Measurements from ENCODE around the gene MLANA.

The MLANA gene

GRCh38 chr9:5846501-5846921 lies 44.2 kb upstream of the MLANA start:
- TF ChIP-seq CTCF (IDR thresholded peaks at IDR 0.05; ENCODE audit: low read depth, low read length): no peak
- DNase-seq (ENCODE audit: extremely low read depth, low read depth): no peak

GRCh38 chr9:5848372-5848882 lies 42.3 kb upstream of the MLANA start:
- no peak for TF ChIP-seq CTCF (IDR thresholded peaks at IDR 0.05; ENCODE audit: low read depth, low read length)
- no peak for DNase-seq (ENCODE audit: extremely low read depth, low read depth)

- no peak for DNase-seq (ENCODE audit: extremely low read depth, low read depth)
- TF ChIP-seq CTCF (IDR thresholded peaks at IDR 0.05; ENCODE audit: low read depth, low read length): no peak
Observed at GRCh38 chr9:5850724-5851122, 40.0 kb upstream of the MLANA start.

- TF ChIP-seq CTCF (IDR thresholded peaks at IDR 0.05; ENCODE audit: low read depth, low read length): no peak
- no peak for DNase-seq (ENCODE audit: extremely low read depth, low read depth)
Observed at GRCh38 chr9:5851445-5851844, 39.2 kb upstream of the MLANA start.

- TF ChIP-seq CTCF (IDR thresholded peaks at IDR 0.05; ENCODE audit: low read depth, low read length): no peak
- DNase-seq (ENCODE audit: extremely low read depth, low read depth): no peak
Observed at GRCh38 chr9:5852987-5853386, 37.7 kb upstream of the MLANA start.

- DNase-seq (ENCODE audit: extremely low read depth, low read depth): no peak
- no peak for TF ChIP-seq CTCF (IDR thresholded peaks at IDR 0.05; ENCODE audit: low read depth, low read length)
Observed at GRCh38 chr9:5853617-5854016, 37.1 kb upstream of the MLANA start.

GRCh38 chr9:5854063-5854790 lies 36.5 kb upstream of the MLANA start:
- no peak for TF ChIP-seq CTCF (IDR thresholded peaks at IDR 0.05; ENCODE audit: low read depth, low read length)
- no peak for DNase-seq (ENCODE audit: extremely low read depth, low read depth)
